Inflammatory macrophage treated with lipopolysaccharide for 1 hour (primary cell): Measurements from ENCODE around the gene FRS3.

Experiments used
- DNase-seq, 2 donors: peaks; one replicate each; pipeline ENCODE4 v3.0.0-alpha.2; 2020 to 2022

FRS3 gene

DNA sequence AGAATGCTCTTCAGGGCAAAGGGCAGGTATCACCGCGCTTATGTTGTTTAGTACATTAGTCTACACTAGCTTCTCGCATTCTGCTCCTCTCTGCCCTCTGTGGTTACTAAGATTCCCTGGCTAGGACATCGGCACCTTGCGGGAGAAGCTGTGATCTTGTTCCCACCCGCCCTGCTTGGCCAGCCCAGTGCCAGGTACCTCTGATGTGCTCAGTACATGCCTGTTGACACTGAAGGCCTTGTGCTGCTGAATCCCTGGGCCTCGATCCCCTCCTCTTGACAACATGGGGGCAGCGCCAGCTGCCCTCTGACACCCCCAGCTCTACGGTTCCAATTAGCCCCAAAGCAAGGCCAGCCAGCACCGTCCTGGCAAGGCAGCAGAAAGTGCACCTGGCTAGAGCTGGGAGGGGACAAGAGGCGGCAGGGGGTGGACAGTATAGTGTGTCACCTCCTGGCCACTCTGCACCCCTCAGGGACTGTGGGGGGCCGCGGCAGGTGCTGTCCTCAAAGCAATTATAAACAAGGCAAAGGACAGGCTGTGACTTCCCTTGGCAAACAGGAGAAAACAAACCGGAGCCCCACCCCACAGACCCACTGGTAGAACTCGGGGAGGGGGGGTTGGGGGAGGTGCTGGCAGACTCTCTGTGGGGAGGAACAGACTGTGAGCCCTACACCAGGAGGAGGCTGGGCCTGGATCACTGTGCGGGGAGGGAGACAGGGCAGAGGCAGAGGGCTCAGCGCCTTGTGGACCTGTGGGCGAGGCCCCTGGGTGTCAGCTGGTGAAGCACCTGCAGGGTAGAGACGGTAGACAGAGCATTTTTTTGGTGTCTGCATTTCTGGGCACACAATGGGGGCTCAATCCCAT, 51.4 kb downstream of the FRS3 start:
- no peak for DNase-seq

DNA sequence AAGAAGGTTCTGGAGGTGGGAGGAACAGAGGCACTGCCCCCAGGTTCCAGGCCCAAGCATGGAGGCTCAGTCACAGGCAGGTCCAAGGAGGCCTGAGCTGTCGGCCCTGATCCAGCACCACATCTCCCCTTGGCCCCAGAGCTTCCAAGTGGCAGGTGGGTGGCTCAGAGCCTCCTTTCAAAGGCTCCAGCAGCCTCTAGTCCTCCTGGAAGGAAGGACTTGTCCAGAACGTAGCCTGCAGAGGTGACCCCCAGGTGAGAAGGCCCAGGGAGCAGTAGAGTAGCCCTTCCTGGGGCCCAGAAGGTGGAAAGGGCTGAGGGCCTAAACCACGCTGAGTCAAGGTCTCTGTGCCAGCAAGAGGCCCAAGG, 52.0 kb downstream of the FRS3 start:
- no peak for DNase-seq

DNA sequence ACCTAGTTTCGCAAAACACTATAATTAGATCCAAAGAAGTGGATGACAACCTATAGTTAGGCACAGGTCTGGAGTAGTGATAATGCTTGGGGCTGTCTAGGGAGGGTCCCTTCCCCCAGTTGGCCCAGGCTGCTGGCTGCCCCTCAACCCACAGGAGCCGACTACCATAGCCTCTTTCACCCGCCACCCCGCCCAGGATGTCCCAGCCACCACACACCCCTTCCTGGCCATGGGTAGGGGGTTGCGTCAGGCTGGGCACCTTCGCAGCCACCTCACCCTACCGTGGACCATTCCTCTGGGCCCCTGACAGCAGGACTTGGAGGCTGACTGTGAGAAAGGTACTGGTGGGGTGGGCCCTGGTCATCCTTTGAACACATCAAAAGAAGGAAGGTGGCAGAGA, 52.8 kb downstream of the FRS3 start:
- DNase-seq: no peak

DNA sequence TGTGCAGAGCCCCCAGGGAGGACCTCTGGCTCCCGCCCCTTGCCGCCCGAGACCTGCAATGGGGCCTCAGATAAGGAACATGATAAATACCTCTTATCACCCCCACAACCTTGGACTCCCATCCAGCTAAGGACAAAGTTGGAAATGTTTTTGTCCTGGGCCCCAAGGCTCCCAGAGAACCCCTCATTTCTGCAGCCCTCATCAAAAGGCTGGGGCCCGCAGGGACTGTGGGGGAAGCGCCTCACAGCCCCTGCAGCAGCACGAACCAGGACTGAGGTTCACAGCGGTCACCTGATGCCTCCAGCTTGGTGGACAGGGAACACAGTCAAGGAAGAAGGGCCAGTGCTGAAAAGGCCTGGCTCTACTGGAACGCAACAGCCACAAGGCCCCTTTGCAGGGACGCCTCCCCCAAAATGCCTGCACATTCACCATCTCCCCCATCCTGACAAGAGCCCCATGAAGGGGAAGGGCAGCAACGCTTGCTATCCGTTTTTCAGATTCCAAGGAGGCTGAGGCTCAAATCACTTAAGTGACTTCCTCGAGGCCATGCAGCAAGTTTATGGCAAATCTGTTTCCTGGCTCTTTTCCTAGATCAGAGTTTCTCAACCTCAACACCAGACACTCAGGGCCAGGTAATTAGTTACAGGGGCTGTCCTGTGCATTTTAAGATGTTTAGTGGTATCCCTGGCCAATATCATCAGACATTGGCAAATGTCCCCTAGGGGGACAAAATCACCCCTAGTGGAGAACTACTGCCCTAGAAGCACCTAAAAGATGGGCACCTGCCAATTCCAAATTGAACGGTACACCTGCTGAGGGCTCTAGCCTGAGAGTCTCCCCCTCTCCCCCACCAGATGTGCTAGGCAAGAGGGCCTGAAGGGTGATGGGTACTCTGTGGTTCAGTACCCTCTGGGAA, 54.9 kb downstream of the FRS3 start:
- DNase-seq: no peak

DNA sequence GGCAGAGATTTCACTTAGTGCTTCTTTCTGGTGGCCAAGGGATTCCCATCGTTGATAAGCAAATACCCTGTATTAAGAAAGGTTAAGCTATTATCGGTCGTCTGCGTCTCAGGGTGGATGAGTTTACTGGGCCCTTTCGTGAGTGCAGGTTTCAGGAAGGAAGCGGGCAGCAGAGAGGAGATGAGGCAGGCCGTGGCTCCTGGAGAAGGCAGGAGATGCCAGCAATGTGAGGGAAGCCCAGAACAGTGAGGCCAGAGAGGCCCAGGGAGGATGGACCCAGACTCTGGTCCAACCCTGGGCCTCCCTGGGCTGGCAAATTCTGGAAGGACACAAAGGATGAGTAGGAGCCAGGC, 55.5 kb downstream of the FRS3 start:
- DNase-seq: no peak

- DNase-seq: peak; percentile 94 to 96
Measured at GRCh38 chr6:41723530-41724227, 56.0 kb downstream of the FRS3 start.

DNA sequence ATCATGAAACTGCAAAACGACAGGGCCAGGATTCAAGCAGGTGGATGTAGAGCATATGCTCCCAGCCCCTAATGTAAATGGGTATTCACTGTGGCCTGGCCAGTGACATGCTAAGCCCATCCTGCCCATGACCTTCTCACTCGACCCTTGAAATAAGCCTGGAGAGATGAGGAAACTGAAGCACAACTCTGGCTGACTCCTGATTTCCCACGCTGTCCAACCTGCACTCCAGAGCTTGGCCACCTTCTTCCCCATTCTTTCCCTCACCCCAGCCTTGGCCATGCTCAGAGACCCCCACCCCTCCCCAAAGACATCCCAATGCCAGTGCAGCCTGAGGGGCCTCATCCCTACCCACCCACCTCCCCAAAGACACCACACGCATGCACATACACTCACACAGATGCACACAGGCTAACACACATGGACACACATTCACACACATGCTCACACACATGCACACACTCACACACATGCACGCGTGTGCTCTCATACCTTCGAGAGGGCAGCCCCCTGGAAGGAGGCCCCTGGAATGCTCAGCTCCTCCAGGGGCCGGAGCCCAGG, 56.7 kb downstream of the FRS3 start:
- no peak for DNase-seq

DNA sequence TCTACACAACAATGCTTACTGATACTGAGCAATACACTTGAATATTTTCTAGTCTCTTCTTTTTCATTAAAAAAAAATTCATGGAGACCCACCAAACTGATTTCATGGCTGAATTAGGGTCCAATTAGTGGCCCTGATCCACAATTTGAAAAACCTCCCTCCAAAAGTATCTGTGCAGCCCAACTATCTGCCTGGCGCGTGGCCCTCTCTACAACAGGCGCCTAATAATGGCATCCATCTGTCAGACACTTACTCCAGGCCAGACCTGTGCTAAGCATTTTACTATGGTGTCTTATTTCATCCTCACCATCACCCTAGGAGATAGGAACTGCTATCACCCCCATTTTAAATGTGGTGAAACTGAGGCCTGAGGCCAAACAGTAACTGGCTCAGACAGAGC, 58.3 kb downstream of the FRS3 start:
- no peak for DNase-seq

- DNase-seq: no peak
Measured at GRCh38 chr6:41720783-41721182, 58.9 kb downstream of the FRS3 start.

GRCh38 chr6:41720262-41720620, 59.5 kb downstream of the FRS3 start:
- DNase-seq: peak; percentile 73 to 98
